ENCODE results near the gene USH2A. TPM values are rescaled to one million over a fixed set of nuclear protein-coding genes. Genes with fewer than 3 reads are reported as not detected.

USH2A gene
- total RNA-seq, 1 donor from 2014 or later, result 0.02 TPM

DNA sequence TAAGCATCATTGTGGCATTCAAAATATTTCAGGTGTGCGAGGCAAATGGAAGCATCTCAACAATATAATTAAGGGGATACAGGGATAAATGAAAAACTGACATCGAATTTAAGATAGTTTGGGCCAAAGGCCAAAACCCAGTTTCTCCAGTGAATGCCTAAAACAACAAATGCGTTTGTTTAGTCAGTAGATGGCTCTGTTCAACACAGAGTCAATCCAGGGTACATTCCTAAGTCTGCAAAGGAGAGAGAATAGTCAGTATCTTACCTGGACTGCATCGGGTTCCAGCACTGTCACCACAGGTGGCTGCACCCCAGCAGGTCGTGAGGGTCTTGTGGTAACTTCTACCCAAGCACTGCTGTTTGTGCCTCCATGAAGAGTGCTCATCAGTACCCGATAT lies 535.1 kb downstream of the USH2A start:
- H3K9me3 Mint-ChIP-seq (ENCODE audit: unreplicated experiment), result no peaks in the 10 kb centered on the region
- no peak for FAIRE-seq
- no peaks in the 10 kb centered on the region for H3K4me1 Mint-ChIP-seq (ENCODE audit: low read depth, unreplicated experiment)
- no peak overlapping the region for H3K4me3 ChIP-seq (ENCODE audit: insufficient read depth, low read depth, low read length)
- H3K4me2 ChIP-seq (ENCODE audit: low read length), result no peak overlapping the region
- H3K27ac Mint-ChIP-seq (ENCODE audit: unreplicated experiment), result no peak overlapping the region
- H3K27me3 Mint-ChIP-seq (ENCODE audit: low read depth, unreplicated experiment), result no peaks in the 10 kb centered on the region
- H3K79me2 ChIP-seq (ENCODE audit: insufficient read depth, low read length), result no peaks in the 10 kb centered on the region
- H3K27ac ChIP-seq (ENCODE audit: low read depth, low read length), result no peak overlapping the region
- H3K4me1 ChIP-seq (ENCODE audit: insufficient read depth, low read length), result no peaks in the 10 kb centered on the region
- no peaks in the 10 kb centered on the region for H3K27me3 ChIP-seq (ENCODE audit: insufficient read depth, low read length)
- H3K36me3 ChIP-seq (ENCODE audit: insufficient read depth, low read length), result no peaks in the 10 kb centered on the region
- no peak overlapping the region for H2AFZ ChIP-seq (ENCODE audit: low read depth, low read length)
- no peak for TF ChIP-seq EZH2 (IDR thresholded peaks at IDR 0.05; ENCODE audit: insufficient read depth, low read length)
- TF ChIP-seq, protein P1, sequence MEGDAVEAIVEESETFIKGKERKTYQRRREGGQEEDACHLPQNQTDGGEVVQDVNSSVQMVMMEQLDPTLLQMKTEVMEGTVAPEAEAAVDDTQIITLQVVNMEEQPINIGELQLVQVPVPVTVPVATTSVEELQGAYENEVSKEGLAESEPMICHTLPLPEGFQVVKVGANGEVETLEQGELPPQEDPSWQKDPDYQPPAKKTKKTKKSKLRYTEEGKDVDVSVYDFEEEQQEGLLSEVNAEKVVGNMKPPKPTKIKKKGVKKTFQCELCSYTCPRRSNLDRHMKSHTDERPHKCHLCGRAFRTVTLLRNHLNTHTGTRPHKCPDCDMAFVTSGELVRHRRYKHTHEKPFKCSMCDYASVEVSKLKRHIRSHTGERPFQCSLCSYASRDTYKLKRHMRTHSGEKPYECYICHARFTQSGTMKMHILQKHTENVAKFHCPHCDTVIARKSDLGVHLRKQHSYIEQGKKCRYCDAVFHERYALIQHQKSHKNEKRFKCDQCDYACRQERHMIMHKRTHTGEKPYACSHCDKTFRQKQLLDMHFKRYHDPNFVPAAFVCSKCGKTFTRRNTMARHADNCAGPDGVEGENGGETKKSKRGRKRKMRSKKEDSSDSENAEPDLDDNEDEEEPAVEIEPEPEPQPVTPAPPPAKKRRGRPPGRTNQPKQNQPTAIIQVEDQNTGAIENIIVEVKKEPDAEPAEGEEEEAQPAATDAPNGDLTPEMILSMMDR (IDR thresholded peaks at IDR 0.05; ENCODE audit: insufficient read depth, low read depth, low read length), result no peak
- no peaks in the 10 kb centered on the region for H3K36me3 Mint-ChIP-seq (ENCODE audit: low read depth, unreplicated experiment)
- H3K9me3 ChIP-seq (ENCODE audit: insufficient read depth, low read depth, low read length), result no peaks in the 10 kb centered on the region
- no peak overlapping the region for H3K4me3 Mint-ChIP-seq (ENCODE audit: unreplicated experiment)
- no peak for DNase-seq (ENCODE audit: low read depth)
- no peak overlapping the region for H3K9ac ChIP-seq (ENCODE audit: low read length)
- H4K20me1 ChIP-seq (ENCODE audit: insufficient read depth, low read length), result no peaks in the 10 kb centered on the region

DNA sequence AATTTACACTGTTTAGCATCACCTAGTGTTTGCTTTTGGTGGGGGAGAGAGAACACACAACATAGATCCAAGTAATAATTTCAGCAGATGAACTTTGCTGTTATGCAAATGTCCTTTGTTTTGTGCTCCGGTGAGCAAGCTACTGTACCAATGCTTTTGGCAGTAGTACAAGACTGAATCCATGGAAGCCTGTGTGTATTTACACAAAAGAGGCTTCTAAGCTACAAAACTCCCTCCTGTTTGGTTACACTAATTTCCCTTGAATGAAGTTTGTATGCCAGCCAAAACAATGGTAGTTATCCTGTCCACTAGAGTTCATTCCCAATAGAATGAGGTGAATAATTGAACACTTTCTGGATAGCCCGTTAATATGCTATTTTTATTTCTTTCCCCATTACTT lies 535.6 kb downstream of the USH2A start:
- TF ChIP-seq EZH2 (IDR thresholded peaks at IDR 0.05; ENCODE audit: insufficient read depth, low read length), result no peak
- TF ChIP-seq, protein P1 (IDR thresholded peaks at IDR 0.05; ENCODE audit: insufficient read depth, low read depth, low read length), result no peak
- Histone ChIP-seq H3K9me3 (ENCODE audit: insufficient read depth, low read depth, low read length) (no peaks in the 10 kb centered on the region), H3K79me2 (ENCODE audit: insufficient read depth, low read length) (no peaks in the 10 kb centered on the region), H4K20me1 (ENCODE audit: insufficient read depth, low read length) (no peaks in the 10 kb centered on the region), H3K4me1 (ENCODE audit: insufficient read depth, low read length) (no peaks in the 10 kb centered on the region), H3K36me3 (ENCODE audit: insufficient read depth, low read length) (no peaks in the 10 kb centered on the region), H3K4me2 (ENCODE audit: low read length) (no peak overlapping the region), H3K27me3 (ENCODE audit: insufficient read depth, low read length) (no peaks in the 10 kb centered on the region), H3K9ac (ENCODE audit: low read length) (no peak overlapping the region), H2AFZ (ENCODE audit: low read depth, low read length) (no peak overlapping the region), H3K27ac (ENCODE audit: low read depth, low read length) (no peak overlapping the region), H3K4me3 (ENCODE audit: insufficient read depth, low read depth, low read length) (no peak overlapping the region)
- Mint-ChIP-seq H3K9me3 (ENCODE audit: unreplicated experiment) (no peaks in the 10 kb centered on the region), H3K27me3 (ENCODE audit: low read depth, unreplicated experiment) (no peaks in the 10 kb centered on the region), H3K4me3 (ENCODE audit: unreplicated experiment) (no peak overlapping the region), H3K36me3 (ENCODE audit: low read depth, unreplicated experiment) (no peaks in the 10 kb centered on the region), H3K4me1 (ENCODE audit: low read depth, unreplicated experiment) (no peaks in the 10 kb centered on the region), H3K27ac (ENCODE audit: unreplicated experiment) (no peak overlapping the region)
- DNase-seq (ENCODE audit: low read depth) (no peak), FAIRE-seq (no peak)

DNA sequence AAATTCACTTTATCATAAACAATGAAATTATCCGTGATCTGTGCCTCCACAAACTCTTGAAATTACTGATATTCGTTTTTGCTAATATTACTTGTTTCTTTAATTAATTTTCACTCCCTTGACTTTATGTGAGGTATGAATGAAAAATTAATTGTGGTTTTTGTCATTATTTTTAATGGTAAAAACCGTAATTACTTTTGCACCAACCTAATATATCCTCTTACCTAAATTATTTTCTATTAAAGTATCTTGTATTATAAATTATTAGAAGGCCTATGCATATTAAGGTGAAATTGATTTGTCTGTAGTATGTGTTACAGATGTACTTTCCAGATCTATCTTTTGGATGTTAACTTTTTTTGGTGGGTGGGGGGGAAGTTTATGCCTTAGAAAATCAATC lies 540.2 kb downstream of the USH2A start:
- DNase-seq (ENCODE audit: low read depth) (no peak), FAIRE-seq (no peak)
- Mint-ChIP-seq H3K4me1 (ENCODE audit: low read depth, unreplicated experiment) (no peaks in the 10 kb centered on the region), H3K27me3 (ENCODE audit: low read depth, unreplicated experiment) (no peaks in the 10 kb centered on the region), H3K27ac (ENCODE audit: unreplicated experiment) (no peak overlapping the region), H3K36me3 (ENCODE audit: low read depth, unreplicated experiment) (no peaks in the 10 kb centered on the region), H3K4me3 (ENCODE audit: unreplicated experiment) (no peak overlapping the region), H3K9me3 (ENCODE audit: unreplicated experiment) (no peaks in the 10 kb centered on the region)
- Histone ChIP-seq H3K4me1 (ENCODE audit: insufficient read depth, low read length) (no peaks in the 10 kb centered on the region), H3K27me3 (ENCODE audit: insufficient read depth, low read length) (no peaks in the 10 kb centered on the region), H3K4me2 (ENCODE audit: low read length) (no peak overlapping the region), H3K9me3 (ENCODE audit: insufficient read depth, low read depth, low read length) (no peaks in the 10 kb centered on the region), H3K79me2 (ENCODE audit: insufficient read depth, low read length) (no peaks in the 10 kb centered on the region), H2AFZ (ENCODE audit: low read depth, low read length) (no peak overlapping the region), H3K27ac (ENCODE audit: low read depth, low read length) (no peak overlapping the region), H3K36me3 (ENCODE audit: insufficient read depth, low read length) (no peaks in the 10 kb centered on the region), H4K20me1 (ENCODE audit: insufficient read depth, low read length) (no peaks in the 10 kb centered on the region), H3K4me3 (ENCODE audit: insufficient read depth, low read depth, low read length) (no peak overlapping the region), H3K9ac (ENCODE audit: low read length) (no peak overlapping the region)
- no peak for TF ChIP-seq EZH2 (IDR thresholded peaks at IDR 0.05; ENCODE audit: insufficient read depth, low read length)
- TF ChIP-seq, protein P1 (IDR thresholded peaks at IDR 0.05; ENCODE audit: insufficient read depth, low read depth, low read length), result no peak
